Skeletal muscle tissue (tissue), 4 donors: ENCODE results near the gene SERGEF. TPM values are rescaled to one million over a fixed set of nuclear protein-coding genes. Genes with fewer than 3 reads are reported as not detected.
"Not testable (repeated sequence)": the region's sequence is repeated elsewhere in the genome, so short reads cannot be mapped to it uniquely, and the experiment has no call there.

Experiments
- H3K27ac ChIP-seq: one replicate; pipeline ENCODE4 v1.7.0; 2013; ENCODE audit warnings: mild to moderate bottlenecking, low read depth, low read length, inconsistent platforms
- H3K27me3 ChIP-seq, 3 donors: one replicate each; pipeline ENCODE4 v1.7.0; 2013; ENCODE audit warnings: low read length in 3 of 3; ENCODE audit not compliant: control insufficient read depth in 3 of 3, insufficient read depth in 3 of 3
- H3K36me3 ChIP-seq, 3 donors: one replicate each; pipeline ENCODE4 v1.7.0; 2013; ENCODE audit warnings: low read length in 3 of 3; ENCODE audit not compliant: control insufficient read depth in 3 of 3, insufficient read depth in 3 of 3
- H3K4me1 ChIP-seq, 3 donors: one replicate each; pipeline ENCODE4 v1.7.0; 2013; ENCODE audit warnings: low read length in 3 of 3, mild to moderate bottlenecking in 3 of 3; ENCODE audit not compliant: control insufficient read depth in 3 of 3, insufficient read depth in 3 of 3
- H3K4me3 ChIP-seq, 3 donors: one replicate each; pipeline ENCODE4 v1.7.0; 2013; ENCODE audit warnings: low read length in 3 of 3
- H3K9ac ChIP-seq, 3 donors: one replicate each; pipeline ENCODE4 v1.7.0; 2013; ENCODE audit warnings: low read length in 3 of 3, mild to moderate bottlenecking in 3 of 3, moderate library complexity in 2 of 3, low read depth in 1 of 3
- H3K9me3 ChIP-seq, 3 donors: one replicate each; pipeline ENCODE4 v1.7.0; 2013; ENCODE audit warnings: low read length in 3 of 3; ENCODE audit not compliant: control insufficient read depth in 3 of 3
- total RNA-seq: library from RNA; depleted of rRNA; stranded (reverse); fragments of >200 nt; gene quantifications from one replicate; pipeline ENCODE4 v1.2.3, GENCODE V29; 2014
- donor health status: Osteomylitis.

The SERGEF gene
- total RNA-seq, 1 donor from 2014 or later = 16.2 TPM

GRCh38 chr11:17897495-17897894 is 115.4 kb downstream of the SERGEF start:
- Histone ChIP-seq H3K9ac (no peak overlapping the region), H3K36me3 (peaks cover 0 to 3% (median 2%) of the 10 kb centered on the region in 3 donors), H3K4me3 (no peak overlapping the region), H3K9me3 (no peaks in the 10 kb centered on the region), H3K4me1 (peaks cover 0 to 2% (median 0%) of the 10 kb centered on the region in 3 donors), H3K27me3 (no peaks in the 10 kb centered on the region), H3K27ac (no peak overlapping the region)

- not testable (repeated sequence) for H3K9me3 ChIP-seq, H3K36me3 ChIP-seq, H3K4me1 ChIP-seq, H3K27ac ChIP-seq, H3K27me3 ChIP-seq, H3K9ac ChIP-seq, H3K4me3 ChIP-seq
Measured at GRCh38 chr11:17896496-17897151, 116.2 kb downstream of the SERGEF start.

- Histone ChIP-seq H3K9ac (no peak overlapping the region), H3K27me3 (no peaks in the 10 kb centered on the region), H3K4me1 (peaks cover 0 to 2% (median 0%) of the 10 kb centered on the region in 3 donors), H3K4me3 (no peak overlapping the region), H3K9me3 (no peaks in the 10 kb centered on the region), H3K27ac (no peak overlapping the region), H3K36me3 (peaks cover 0 to 6% (median 2%) of the 10 kb centered on the region in 3 donors)
Measured at GRCh38 chr11:17894929-17895658, 117.8 kb downstream of the SERGEF start.

- H3K4me3 ChIP-seq = no peak overlapping the region
- peaks cover 0 to 6% (median 2%) of the 10 kb centered on the region in 3 donors for H3K36me3 ChIP-seq
- H3K9ac ChIP-seq = no peak overlapping the region
- no peak overlapping the region for H3K27ac ChIP-seq
- H3K9me3 ChIP-seq = no peaks in the 10 kb centered on the region
- no peaks in the 10 kb centered on the region for H3K27me3 ChIP-seq
- H3K4me1 ChIP-seq = peaks cover 0 to 2% (median 0%) of the 10 kb centered on the region in 3 donors
Measured at GRCh38 chr11:17892409-17892808, 120.4 kb downstream of the SERGEF start.

GRCh38 chr11:17890325-17890724 is 122.5 kb downstream of the SERGEF start:
- Histone ChIP-seq H3K9ac (no peak overlapping the region), H3K27me3 (no peaks in the 10 kb centered on the region), H3K36me3 (peaks cover 0 to 6% (median 2%) of the 10 kb centered on the region in 3 donors), H3K9me3 (no peaks in the 10 kb centered on the region), H3K27ac (no peak overlapping the region), H3K4me1 (peaks cover 0 to 2% (median 0%) of the 10 kb centered on the region in 3 donors), H3K4me3 (no peak overlapping the region)

GRCh38 chr11:17887779-17888178 is 125.1 kb downstream of the SERGEF start:
- H3K36me3 ChIP-seq = peaks cover 0 to 6% (median 0%) of the 10 kb centered on the region in 3 donors
- no peaks in the 10 kb centered on the region for H3K4me1 ChIP-seq
- no peaks in the 10 kb centered on the region for H3K9me3 ChIP-seq
- no peaks in the 10 kb centered on the region for H3K27me3 ChIP-seq
- no peak overlapping the region for H3K9ac ChIP-seq
- H3K27ac ChIP-seq = no peak overlapping the region
- H3K4me3 ChIP-seq = no peak overlapping the region

GRCh38 chr11:17883946-17884345 is 128.9 kb downstream of the SERGEF start:
- Histone ChIP-seq H3K9me3 (no peaks in the 10 kb centered on the region), H3K4me1 (no peaks in the 10 kb centered on the region), H3K4me3 (no peak overlapping the region), H3K9ac (no peak overlapping the region), H3K27me3 (no peaks in the 10 kb centered on the region), H3K36me3 (no peaks in the 10 kb centered on the region), H3K27ac (no peak overlapping the region)

GRCh38 chr11:17883057-17883456 is 129.8 kb downstream of the SERGEF start:
- Histone ChIP-seq H3K9ac (no peak overlapping the region), H3K27me3 (no peaks in the 10 kb centered on the region), H3K4me3 (no peak overlapping the region), H3K4me1 (no peaks in the 10 kb centered on the region), H3K9me3 (no peaks in the 10 kb centered on the region), H3K36me3 (no peaks in the 10 kb centered on the region), H3K27ac (no peak overlapping the region)

- Histone ChIP-seq H3K4me1 (peaks cover 0 to 7% (median 6%) of the 10 kb centered on the region in 3 donors), H3K9me3 (no peaks in the 10 kb centered on the region), H3K4me3 (no peak overlapping the region), H3K36me3 (peaks cover 0 to 2% (median 2%) of the 10 kb centered on the region in 3 donors), H3K9ac (no peak overlapping the region), H3K27me3 (no peaks in the 10 kb centered on the region), H3K27ac (no peak overlapping the region)
Measured at GRCh38 chr11:17878743-17879142, 134.1 kb downstream of the SERGEF start.

- H3K4me3 ChIP-seq = no peak overlapping the region
- no peak overlapping the region for H3K27ac ChIP-seq
- H3K27me3 ChIP-seq = no peaks in the 10 kb centered on the region
- no peak overlapping the region for H3K9ac ChIP-seq
- H3K9me3 ChIP-seq = no peaks in the 10 kb centered on the region
- peaks cover 0 to 4% (median 2%) of the 10 kb centered on the region in 3 donors for H3K36me3 ChIP-seq
- peaks cover 0 to 7% (median 6%) of the 10 kb centered on the region in 3 donors for H3K4me1 ChIP-seq
Measured at GRCh38 chr11:17877886-17878285, 135.0 kb downstream of the SERGEF start.
